NCI-H2081 (cell line): Measurements from ENCODE around the gene DDX56.
A peak's percentile ranks its signal among the peaks of the same experiment; 100 is the strongest.

Experiments used
- DNase-seq, 2 experiments: peaks; one replicate each; lab custom pipeline; 2025; lab: John Stamatoyannopoulos, UW

Gene DDX56

DNA sequence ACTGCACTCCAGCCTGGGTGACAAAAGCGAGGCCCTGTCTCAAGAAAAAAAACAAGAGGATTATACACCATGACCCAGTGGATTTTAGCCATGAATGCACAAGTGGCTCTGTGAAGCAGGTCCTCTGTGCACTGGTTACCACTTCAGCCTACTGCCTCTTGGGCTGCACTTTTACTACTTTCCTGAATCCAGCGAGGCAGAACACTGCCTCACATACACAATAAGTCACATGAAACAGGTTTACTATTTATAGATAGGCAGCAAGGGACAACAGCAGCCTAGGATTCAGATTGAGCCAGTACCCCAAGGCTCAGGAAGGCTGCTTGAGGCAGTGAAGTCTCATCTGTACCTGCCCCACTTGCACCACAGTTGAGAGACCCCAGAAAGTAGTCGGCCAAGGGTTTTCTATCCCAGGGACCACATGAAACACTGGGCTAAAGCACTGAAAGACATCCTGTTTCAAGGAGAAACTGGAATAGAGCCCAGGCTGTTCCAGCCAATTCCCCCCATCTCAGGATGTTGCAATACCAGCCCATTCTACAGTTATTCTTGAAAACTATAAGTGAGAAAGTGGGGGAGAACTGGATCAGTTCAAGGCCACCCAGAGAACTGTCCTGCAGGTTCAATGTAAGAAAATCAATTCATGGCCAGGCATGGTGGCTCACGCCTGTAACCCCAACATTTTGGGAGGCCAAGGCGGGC lies 22.4 kb upstream of the DDX56 start:
- DNase-seq = no peak

- no peak for DNase-seq
Observed at GRCh38 chr7:44590910-44591309, 17.2 kb upstream of the DDX56 start.

- peak; percentile 18 to 52 for DNase-seq
Observed at GRCh38 chr7:44587843-44588711, 14.4 kb upstream of the DDX56 start.

DNA sequence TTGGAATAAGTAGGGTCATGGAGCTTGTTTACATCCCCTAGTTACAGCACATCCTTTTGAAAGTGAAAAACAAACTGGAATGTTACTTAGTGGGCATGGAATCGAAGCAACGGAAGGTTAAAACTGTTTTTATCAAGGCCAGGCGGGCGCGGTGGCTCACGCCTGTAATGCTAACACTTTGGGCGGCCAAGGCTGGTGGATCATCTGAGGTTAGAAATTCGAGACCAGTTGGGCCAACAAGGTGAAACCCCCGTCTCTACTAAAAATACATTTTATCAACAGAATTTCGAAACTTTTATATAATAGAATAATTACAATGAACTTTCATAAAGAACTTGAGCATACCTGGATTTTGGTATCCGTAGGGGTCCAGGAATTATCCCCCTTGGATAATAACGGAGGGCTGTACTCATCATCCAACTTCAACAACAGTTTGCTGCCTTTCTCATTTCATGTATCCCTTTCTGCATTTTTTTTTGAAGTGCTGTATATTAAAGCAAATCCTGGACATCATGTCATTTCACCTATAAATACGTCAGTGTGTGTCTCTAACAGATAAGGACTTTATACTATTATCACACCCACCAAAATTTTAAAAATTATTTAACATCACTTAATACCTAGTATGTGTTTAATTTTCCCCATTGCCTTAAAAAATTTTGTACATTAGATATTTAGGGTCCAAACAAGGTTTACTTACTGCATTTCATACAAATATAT lies 9.6 kb upstream of the DDX56 start:
- DNase-seq = no peak

- DNase-seq = peak; percentile 99
Observed at GRCh38 chr7:44581879-44582603, 8.3 kb upstream of the DDX56 start, which contains the start of gene TMED4. Gene TMED4, minus strand, starts transcription at chr7:44582231. Its CDS starts 25 bp downstream, at chr7:44582206.

GRCh38 chr7:44580945-44581878 lies 7.5 kb upstream of the DDX56 start:
- peak; percentile 15 to 35 for DNase-seq

GRCh38 chr7:44576228-44576627 lies 2.5 kb upstream of the DDX56 start:
- no peak for DNase-seq

DNA sequence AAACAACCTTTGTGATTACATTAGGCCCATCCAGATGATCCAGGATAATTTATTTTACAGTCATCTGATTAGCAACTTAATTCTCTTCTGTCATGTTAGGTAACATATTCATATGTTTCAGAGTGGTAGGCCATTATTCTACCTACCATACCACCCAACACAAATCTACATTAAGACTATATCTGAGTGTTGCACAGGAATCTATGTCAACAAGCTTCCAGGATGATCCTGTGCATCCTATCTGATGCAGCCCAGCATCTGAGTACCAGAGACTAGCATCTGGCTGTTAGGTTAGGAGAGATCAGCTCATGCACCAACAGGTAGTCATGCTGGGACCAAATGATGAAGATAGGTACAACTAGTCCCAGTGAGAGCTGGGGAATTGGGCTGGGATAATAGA lies 1.3 kb upstream of the DDX56 start:
- DNase-seq = no peak

GRCh38 chr7:44574287-44574872 lies 672 bp upstream of the DDX56 start:
- DNase-seq = no peak

- no peak for DNase-seq
Observed at GRCh38 chr7:44572771-44573170, 937 bp downstream of the DDX56 start.

DNA sequence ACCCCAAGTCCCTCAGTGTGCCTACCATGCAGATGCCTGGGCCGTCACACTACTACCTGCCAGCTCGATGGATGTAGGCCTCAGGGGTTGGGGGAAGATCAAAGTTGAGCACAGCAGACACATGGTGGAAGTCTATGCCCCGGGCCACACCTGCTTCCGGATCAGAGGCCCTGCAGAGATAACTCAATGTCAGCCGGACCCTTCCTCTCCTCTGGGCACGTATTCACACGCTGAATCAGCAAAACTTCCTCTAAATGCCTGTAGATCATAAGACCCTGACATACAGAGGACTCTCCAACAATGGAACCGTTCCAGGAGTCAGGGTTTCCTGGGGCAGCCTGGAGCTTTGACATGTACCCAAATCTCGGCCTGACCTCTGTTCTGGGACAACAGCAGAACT lies 3.7 kb downstream of the DDX56 start:
- DNase-seq = no peak

DNA sequence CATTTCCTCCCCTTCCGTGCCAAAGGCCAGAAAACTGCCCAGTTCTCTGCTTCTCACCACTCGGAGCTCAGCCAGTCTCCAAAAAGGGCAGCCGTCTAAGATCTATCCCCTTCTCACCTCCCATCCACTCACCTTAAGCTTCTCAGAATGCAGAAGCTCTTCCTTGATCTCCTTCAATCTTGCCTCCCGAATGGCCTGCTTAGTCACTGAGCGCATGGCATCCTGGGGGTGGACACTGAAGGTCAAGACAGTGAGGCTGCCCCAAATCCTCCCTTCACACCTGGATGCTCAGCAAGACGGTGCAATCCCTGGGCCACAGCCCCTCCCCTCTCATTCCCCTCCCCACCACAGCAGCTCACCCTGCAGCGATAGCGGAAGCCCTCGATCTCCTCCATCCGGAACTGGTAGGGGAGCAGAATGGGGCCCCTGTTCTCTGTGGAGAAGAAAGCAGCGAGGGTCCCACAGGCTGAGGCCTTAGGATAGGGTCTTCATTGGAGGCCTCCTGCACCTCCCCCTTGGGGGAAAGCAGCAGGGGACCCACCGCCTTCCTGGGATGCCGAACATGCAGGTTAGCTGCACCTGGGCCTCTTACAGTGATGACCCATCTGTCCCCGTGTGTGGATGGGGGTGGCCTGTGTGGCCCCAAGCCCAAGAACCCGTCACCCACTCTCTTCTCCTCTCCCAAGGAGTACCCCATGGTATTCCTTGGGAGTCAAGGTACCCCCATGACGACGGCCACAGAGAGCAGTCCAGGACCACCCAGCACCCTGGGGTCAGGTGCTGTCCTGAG lies 4.7 kb downstream of the DDX56 start:
- no peak for DNase-seq

GRCh38 chr7:44567884-44568283 lies 5.8 kb downstream of the DDX56 start:
- no peak for DNase-seq

- DNase-seq = no peak
Observed at GRCh38 chr7:44566680-44567079, 7.0 kb downstream of the DDX56 start.

DNA sequence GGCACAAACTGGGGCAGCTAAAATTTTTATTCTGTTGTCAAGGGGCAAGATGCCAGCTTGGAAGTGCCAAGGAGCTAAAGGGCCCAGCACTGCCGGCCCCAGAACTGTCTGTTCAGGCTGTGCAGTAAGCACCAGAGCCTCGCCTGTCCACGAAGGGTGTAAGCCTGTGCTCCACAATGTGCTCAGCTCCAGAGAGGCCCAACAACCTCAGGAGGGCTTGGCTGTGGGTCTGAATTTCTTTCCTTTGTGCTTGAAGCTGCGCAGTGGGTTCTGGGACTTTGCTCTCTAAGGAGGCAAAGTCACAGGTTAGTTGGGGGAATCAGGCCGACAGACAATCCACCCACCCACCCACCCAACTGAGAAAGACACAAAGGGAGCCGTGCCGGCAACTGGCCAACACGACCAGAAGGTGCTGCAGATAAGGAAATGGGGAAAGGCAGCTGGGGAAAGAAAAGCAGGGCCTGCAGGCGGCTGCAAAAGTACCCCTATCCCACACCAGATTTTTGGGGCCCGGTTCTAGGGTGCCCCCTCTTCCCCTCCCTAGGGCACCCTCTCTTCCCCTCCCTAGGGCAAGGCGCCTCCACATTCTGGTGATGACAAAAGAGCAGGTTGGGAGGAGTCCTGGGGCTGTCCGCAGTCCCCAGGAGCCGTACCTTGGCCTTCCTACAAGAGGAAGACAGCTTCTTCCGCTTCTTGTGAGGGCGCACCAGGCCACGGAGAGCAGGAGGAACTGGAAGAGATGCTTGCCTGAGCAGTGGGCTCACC lies 7.7 kb downstream of the DDX56 start:
- no peak for DNase-seq

- peak; percentile 51 to 64 for DNase-seq
Observed at GRCh38 chr7:44565097-44565794, 8.5 kb downstream of the DDX56 start.

DNA sequence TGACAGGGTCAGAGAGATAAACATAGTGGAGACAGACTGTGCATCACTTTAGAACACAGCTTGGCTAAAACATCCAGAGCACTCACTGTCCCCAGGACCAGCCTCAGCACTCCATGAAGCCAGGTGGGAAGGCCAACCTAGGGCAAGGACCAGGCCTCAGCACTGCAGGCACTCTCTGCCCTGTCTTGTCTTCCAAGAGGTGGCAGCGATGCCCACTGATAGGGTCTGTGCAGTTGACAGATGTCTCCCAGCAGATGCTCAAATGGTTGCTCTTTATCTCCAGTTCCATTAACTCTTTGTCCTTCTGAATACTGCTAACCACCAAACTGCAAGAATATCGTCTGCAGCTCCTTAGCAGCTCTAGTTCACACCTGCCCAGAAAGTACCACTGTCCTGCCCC lies 9.1 kb downstream of the DDX56 start:
- DNase-seq = no peak

GRCh38 chr7:44563171-44563679 lies 10.5 kb downstream of the DDX56 start:
- no peak for DNase-seq
